GM15510 (cell line): ENCODE data around the gene PARVA.

Source experiments
- POLR2A ChIP-seq: IDR thresholded peaks from 3 replicates; pipeline ENCODE4 v1.6.1; 2011; ENCODE audit warnings: borderline replicate concordance; ENCODE audit not compliant: insufficient read length; ENCODE audit errors: extremely low read depth

The PARVA gene

DNA sequence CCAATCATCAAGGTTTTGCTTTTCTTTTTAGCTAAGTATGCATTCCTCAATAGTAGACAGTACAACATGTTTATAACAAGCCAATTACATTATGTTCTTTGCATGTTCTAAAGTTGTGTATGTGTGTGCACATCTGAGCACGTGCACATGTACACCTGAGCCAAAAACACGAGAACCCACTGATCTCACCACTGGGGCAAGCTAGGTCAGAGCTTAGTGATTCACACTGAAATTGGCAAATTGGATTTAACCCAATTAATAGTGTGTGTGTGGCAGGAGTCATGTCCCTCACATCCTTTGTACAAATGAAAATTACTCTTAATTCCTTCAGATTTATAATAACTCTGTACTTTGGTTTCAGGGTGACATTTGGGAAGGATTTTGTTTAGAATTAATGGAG lies 151.1 kb downstream of the PARVA start:
- TF ChIP-seq POLR2A = no peak

GRCh38 chr11:12529041-12529440 lies 151.7 kb downstream of the PARVA start:
- TF ChIP-seq POLR2A = no peak

DNA sequence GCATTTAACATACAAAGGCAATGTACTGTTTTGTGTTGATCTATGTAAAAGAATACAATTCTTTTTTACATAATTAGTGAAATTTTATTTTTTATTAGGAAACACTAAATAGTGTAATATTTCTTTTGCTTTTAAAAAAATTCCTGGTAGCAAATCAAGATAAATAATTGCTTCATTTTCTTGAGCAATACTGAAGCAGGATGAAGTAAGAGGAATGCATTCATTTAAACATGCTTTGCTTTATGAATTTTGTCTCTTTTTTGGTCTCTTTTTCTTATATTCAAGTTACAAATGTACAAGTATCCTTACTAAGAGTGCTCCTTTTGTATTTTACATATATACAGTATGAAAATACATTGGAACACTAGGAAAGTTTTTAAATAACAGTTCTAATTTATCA lies 152.4 kb downstream of the PARVA start:
- TF ChIP-seq POLR2A = no peak

GRCh38 chr11:12531020-12531419 lies 153.6 kb downstream of the PARVA start:
- TF ChIP-seq POLR2A = no peak

- TF ChIP-seq POLR2A = no peak
Observed at GRCh38 chr11:12531681-12532080, 154.3 kb downstream of the PARVA start.

DNA sequence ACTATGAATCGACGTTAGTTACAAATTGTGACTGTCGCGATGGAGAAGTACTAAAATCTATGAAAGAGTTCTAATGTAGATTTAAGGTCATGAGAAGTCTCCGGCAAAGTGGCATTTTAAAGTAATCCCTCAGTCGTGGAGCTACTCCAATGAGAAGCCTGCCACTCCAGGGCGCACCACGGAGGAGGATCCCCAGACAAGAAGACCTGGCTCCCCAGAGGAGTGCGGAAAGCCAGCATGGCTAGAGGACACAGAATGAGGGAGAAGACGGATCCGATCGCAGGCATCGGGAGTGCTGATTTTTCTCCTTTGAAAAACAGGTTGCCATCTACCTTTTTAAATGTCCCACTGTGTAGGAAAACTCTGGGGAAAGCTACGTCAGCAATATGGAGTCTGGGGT lies 155.2 kb downstream of the PARVA start:
- TF ChIP-seq POLR2A = no peak

- no peak for TF ChIP-seq POLR2A
Observed at GRCh38 chr11:12534549-12534948, 157.2 kb downstream of the PARVA start.

- TF ChIP-seq POLR2A = no peak
Observed at GRCh38 chr11:12535321-12535720, 157.9 kb downstream of the PARVA start.

DNA sequence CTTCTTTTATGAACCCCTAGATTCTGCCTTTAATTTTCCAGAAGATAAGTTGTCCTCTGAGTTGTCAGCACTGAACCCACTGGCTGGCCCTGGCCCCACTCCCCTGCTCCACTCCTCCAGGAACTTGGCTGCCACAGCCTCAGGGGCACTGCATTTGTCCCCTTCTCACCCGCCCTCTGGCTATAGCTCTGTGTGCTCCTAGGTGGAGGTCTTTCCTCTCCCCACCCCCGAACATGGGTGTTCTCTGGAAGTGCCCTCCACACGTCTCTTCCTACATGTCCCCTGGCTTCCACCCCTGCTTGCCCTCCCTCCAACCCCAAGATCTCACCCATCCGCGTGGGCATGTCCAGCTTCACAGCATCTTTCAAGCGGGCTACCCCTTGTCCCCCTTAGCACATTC lies 159.2 kb downstream of the PARVA start:
- no peak for TF ChIP-seq POLR2A

- TF ChIP-seq POLR2A = no peak
Observed at GRCh38 chr11:12537778-12538401, 160.5 kb downstream of the PARVA start.

DNA sequence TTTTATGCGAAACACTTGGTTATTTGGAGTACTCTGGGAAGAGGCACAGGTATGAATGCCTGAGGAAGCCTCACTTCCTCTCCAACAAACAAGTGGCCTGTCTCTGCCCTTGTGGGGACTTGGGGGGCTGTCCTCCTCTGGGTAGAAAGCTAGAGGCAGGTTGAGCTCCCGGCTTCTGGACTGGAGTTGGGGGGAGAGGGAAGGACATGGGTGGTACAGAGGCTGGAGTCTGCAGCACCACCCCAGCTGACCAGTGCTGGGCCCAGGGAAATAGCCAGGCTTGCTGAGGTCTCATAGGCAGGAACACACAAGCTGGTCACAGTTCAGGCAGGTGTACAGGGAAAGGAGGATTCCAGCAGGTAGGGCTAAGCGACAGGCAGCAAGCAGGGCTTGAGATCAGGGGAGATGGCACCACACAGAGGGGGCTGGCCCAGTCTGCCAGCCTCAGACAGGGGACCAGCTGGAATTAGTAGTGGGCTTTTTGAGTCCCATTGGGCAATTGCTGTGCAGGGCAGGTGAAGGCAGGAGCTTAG lies 161.6 kb downstream of the PARVA start:
- no peak for TF ChIP-seq POLR2A

DNA sequence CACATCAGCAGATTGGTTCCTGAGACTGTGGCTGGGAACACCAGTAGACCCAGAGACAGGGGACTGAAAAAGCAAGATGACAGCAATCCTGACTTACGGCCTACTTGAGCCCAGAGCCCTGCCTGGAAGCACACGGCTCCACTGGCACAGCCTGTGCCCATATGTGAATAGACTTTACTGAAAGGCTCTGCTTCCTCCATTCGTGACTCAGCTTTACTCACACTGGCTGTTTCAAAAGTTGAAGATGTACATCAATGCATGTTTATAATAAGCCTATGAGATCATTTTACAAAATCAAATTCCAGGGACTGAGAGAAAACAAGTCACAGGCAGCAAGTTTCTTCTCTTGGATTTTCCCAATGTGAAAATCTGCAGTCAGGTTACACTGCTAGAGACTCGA lies 162.2 kb downstream of the PARVA start:
- no peak for TF ChIP-seq POLR2A

GRCh38 chr11:12540075-12540680 lies 162.8 kb downstream of the PARVA start:
- TF ChIP-seq POLR2A = no peak

DNA sequence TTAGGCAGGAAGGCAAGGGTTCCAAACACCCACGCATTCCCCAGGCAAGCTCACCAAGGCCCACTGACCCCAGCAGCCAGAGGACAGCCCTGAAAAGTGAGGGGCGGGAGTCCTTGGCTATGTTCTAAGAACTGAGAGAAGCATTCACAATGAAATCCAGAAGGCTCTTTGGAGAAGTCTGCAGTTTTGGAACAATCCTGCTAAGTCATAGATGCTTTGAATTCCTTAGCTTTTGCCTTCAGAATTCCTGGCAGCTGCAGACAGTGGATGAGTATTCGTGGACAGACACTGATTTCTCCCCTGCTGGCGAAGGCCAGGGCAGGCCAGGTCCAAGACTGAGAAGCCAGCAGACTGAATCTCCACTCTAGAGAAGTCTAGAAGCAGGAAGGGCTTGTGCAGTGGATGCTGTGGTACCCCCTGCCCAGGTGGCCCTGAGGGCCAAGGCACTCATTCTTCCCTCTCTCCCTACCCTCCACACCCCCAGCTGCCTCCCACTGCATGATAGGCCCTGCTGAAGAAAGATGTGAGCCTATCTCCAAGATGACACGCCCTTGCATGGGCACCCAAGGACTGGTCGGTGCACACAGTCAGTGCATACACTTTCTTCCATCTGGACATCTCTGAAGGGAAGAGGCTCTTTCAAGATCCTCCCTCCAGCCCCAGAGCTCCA lies 163.7 kb downstream of the PARVA start:
- no peak for TF ChIP-seq POLR2A

- no peak for TF ChIP-seq POLR2A
Observed at GRCh38 chr11:12541583-12542151, 164.3 kb downstream of the PARVA start.
